ENCODE data around the gene PLD1. TPM values are rescaled to one million over a fixed set of nuclear protein-coding genes. Genes with fewer than 3 reads are reported as not detected.

PLD1 gene
- total RNA-seq, 1 donor from 2014 or later: 29.1 TPM

DNA sequence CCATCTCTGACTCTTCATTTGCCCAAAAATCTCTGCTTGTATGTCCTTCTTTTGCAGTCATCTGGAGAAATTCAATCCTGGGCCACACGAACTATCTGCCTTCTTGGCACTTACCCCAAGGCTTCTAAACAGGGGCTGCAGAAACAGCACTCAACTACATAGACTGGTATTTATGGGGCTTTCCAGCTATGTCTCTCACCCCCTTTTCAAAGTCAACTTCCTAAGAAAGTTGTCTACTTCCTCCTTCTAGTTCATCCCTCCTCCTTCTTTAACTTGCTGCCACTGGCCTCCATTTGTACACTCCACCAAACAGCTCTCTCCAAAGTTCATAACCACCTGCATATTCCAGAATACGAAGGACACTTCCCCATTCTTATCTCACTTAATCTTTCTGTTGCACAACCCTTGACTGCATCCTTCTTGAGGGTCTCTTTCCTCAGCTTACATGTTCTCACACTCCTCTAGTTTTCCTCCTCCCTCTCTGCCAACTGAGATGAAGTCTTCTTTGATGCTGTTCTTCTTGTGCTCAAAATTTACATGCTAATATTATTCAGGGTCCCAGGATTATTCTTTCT lies 55.2 kb downstream of the PLD1 start:
- no peak overlapping the region for H3K27ac Mint-ChIP-seq
- H3K9me3 Mint-ChIP-seq: no peaks in the 10 kb centered on the region
- H3K27me3 Mint-ChIP-seq (ENCODE audit: low read depth): no peaks in the 10 kb centered on the region
- no peaks in the 10 kb centered on the region for H3K36me3 Mint-ChIP-seq
- H3K4me3 Mint-ChIP-seq: no peak overlapping the region
- DNase-seq (ENCODE audit: low spot score in 2 of 2, unreplicated experiment in 2 of 2): no peak
- H3K4me1 Mint-ChIP-seq: peaks cover 11% of the 10 kb centered on the region
- TF ChIP-seq, protein P1, sequence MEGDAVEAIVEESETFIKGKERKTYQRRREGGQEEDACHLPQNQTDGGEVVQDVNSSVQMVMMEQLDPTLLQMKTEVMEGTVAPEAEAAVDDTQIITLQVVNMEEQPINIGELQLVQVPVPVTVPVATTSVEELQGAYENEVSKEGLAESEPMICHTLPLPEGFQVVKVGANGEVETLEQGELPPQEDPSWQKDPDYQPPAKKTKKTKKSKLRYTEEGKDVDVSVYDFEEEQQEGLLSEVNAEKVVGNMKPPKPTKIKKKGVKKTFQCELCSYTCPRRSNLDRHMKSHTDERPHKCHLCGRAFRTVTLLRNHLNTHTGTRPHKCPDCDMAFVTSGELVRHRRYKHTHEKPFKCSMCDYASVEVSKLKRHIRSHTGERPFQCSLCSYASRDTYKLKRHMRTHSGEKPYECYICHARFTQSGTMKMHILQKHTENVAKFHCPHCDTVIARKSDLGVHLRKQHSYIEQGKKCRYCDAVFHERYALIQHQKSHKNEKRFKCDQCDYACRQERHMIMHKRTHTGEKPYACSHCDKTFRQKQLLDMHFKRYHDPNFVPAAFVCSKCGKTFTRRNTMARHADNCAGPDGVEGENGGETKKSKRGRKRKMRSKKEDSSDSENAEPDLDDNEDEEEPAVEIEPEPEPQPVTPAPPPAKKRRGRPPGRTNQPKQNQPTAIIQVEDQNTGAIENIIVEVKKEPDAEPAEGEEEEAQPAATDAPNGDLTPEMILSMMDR (IDR thresholded peaks at IDR 0.05; ENCODE audit: unreplicated experiment): no peak

DNA sequence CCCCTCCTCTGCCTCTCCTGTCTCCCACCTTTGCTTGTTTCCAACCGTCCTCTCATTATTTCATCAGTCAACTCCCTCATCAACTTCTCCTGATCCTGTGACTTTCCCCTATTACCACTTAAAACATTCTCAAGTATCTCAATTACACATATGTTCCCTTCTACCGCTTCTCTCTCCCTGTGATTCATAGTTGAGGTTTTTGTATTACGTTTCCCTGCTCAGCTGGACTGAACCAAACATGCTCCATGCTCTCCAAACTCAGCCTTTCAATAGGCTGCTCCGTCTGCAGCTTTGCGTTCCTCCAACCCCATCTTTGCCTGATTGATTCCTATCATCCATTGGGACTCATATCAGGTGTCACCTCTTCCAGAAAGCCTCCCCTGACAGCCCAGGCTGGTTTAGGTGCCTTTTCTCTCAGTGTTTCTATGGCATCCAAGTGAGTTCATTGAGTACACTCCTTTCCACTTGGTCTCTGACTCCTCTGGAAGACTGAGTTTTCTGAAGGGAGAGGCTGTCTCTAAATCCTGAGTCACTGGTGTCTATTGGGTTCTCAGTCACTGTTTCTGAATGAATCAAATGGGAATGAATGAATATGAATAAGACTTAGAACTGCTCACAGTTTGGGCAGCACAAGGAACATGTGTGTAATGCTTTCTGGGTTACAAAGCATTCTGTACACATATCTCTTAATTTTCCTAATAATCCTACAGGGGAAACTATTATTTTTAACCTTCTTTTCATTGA lies 56.4 kb downstream of the PLD1 start:
- peaks cover 18% of the 10 kb centered on the region for H3K4me1 Mint-ChIP-seq
- TF ChIP-seq, protein P1 (IDR thresholded peaks at IDR 0.05; ENCODE audit: unreplicated experiment): no peak
- H3K27ac Mint-ChIP-seq: no peak overlapping the region
- no peak for DNase-seq (ENCODE audit: low spot score in 2 of 2, unreplicated experiment in 2 of 2)
- H3K9me3 Mint-ChIP-seq: no peaks in the 10 kb centered on the region
- H3K27me3 Mint-ChIP-seq (ENCODE audit: low read depth): no peaks in the 10 kb centered on the region
- no peaks in the 10 kb centered on the region for H3K36me3 Mint-ChIP-seq
- no peak overlapping the region for H3K4me3 Mint-ChIP-seq

DNA sequence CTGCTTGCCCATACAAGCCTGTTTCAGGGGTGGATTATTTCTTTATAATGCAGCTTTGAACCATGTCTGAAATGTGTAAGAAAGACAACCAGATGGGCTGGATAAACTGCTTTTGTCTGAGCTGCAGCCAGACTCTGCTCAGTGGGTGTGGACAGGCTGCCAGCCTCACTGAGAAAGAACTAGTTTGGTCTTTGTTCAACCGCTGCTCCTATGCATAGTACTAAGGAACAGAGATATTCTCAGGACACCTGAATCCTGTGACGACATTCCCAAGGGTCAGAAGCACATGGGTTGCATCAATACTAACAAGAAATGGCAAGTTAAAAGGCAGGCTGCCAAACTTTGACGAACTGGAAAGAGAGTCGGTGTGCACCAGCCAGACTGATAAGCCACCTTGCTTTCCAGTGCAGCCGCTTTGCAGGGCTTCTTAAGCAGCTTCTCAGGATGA lies 57.2 kb downstream of the PLD1 start:
- peak overlapping the region; percentile 55 for H3K27ac Mint-ChIP-seq
- TF ChIP-seq, protein P1 (IDR thresholded peaks at IDR 0.05; ENCODE audit: unreplicated experiment): no peak
- no peaks in the 10 kb centered on the region for H3K36me3 Mint-ChIP-seq
- H3K4me1 Mint-ChIP-seq: peaks cover 24% of the 10 kb centered on the region
- H3K27me3 Mint-ChIP-seq (ENCODE audit: low read depth): no peaks in the 10 kb centered on the region
- DNase-seq (ENCODE audit: low spot score in 2 of 2, unreplicated experiment in 2 of 2): no peak
- no peak overlapping the region for H3K4me3 Mint-ChIP-seq
- H3K9me3 Mint-ChIP-seq: no peaks in the 10 kb centered on the region

DNA sequence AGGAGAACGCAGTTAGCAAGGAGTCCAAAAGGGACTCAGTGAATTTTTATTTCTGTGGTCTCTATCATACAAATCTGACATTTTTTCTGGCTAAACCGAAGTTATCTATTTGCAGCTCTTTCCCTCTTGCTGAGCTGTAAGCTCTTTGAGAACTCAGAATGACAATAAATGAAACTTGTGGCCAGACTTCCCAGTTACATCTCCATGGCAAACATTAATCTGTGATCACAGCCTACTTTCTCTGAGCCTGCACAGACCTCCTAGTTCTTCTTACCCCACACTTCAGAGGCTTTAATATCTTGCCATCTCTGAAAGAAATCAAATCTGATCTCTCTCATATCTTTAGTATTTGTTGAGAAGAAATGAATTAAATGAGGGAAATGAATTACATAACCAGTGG lies 58.0 kb downstream of the PLD1 start:
- Mint-ChIP-seq H3K27me3 (ENCODE audit: low read depth) (no peaks in the 10 kb centered on the region), H3K36me3 (no peaks in the 10 kb centered on the region), H3K4me3 (no peak overlapping the region), H3K27ac (no peak overlapping the region), H3K4me1 (peaks cover 24% of the 10 kb centered on the region), H3K9me3 (no peaks in the 10 kb centered on the region)
- TF ChIP-seq, protein P1 (IDR thresholded peaks at IDR 0.05; ENCODE audit: unreplicated experiment): no peak
- no peak for DNase-seq (ENCODE audit: low spot score in 2 of 2, unreplicated experiment in 2 of 2)

DNA sequence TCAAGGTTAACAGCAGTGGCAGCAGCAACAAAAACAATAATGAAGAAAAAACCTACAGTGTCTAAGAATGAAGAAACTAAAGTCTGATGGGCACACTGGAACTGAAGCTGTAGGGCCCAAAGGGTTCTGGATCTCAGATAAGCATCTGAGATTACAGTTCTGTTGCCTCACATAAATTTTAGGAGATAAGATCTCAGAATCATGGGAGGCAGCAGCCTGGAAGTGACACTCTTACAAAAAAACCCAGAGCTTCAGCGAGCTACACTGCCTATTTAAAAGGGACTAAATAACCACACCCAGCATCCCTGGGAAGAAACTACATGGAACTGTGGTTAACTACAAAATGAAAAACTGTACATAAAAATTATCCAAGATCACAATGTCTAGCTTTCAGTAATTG lies 61.2 kb downstream of the PLD1 start:
- DNase-seq (ENCODE audit: low spot score in 2 of 2, unreplicated experiment in 2 of 2): no peak
- no peak overlapping the region for H3K4me3 Mint-ChIP-seq

More for the DNA sequence above, 61.2 kb downstream of the PLD1 start:
- Mint-ChIP-seq H3K27me3 (ENCODE audit: low read depth) (no peaks in the 10 kb centered on the region), H3K4me1 (peaks cover 24% of the 10 kb centered on the region), H3K9me3 (no peaks in the 10 kb centered on the region), H3K36me3 (no peaks in the 10 kb centered on the region), H3K27ac (no peak overlapping the region)
- TF ChIP-seq, protein P1 (IDR thresholded peaks at IDR 0.05; ENCODE audit: unreplicated experiment): no peak

All from mesothelial cell of epicardium (in vitro differentiated cells).